IMR-90 (cell line): Measurements from ENCODE around the gene CNTNAP3B.
"Not testable (repeated sequence)": the region's sequence is repeated elsewhere in the genome, so short reads cannot be mapped to it uniquely, and the experiment has no call there.

ENCODE experiments used
- FOS ChIP-seq: fragments of 150-350 bp; IDR thresholded peaks from 2 replicates; pipeline ENCODE4 v1.6.1; 2016; ENCODE audit warnings: low read depth, low read length
- TF ChIP-seq, protein P1 (sequence below): conservative IDR thresholded peaks from 2 replicates; pipeline ENCODE4 v1.5.1; 2012; ENCODE audit warnings: mild to moderate bottlenecking, low read depth, low read length, improper control_type of control experiment

DNA sequence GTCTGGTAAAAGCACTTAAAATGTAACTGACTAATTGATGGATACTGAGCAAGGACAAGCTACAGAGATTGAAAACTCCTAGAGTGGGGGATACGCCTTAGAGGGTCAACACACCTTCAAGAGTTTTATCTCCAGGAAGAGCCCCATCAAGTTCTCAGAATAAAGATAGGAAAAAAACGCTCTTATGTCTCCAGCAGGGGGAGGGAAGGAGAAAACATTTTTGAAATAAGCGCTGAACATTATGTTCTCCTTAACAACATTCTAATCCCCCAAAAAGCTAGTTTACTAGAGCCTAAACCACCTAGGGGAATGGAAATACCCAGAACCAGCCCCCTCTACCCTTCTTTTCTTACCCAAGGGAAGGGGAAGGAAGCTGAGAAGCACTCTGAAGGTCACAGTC lies 187.5 kb downstream of the CNTNAP3B start:
- TF ChIP-seq FOS = not testable (repeated sequence)
- TF ChIP-seq, protein P1, sequence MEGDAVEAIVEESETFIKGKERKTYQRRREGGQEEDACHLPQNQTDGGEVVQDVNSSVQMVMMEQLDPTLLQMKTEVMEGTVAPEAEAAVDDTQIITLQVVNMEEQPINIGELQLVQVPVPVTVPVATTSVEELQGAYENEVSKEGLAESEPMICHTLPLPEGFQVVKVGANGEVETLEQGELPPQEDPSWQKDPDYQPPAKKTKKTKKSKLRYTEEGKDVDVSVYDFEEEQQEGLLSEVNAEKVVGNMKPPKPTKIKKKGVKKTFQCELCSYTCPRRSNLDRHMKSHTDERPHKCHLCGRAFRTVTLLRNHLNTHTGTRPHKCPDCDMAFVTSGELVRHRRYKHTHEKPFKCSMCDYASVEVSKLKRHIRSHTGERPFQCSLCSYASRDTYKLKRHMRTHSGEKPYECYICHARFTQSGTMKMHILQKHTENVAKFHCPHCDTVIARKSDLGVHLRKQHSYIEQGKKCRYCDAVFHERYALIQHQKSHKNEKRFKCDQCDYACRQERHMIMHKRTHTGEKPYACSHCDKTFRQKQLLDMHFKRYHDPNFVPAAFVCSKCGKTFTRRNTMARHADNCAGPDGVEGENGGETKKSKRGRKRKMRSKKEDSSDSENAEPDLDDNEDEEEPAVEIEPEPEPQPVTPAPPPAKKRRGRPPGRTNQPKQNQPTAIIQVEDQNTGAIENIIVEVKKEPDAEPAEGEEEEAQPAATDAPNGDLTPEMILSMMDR = not testable (repeated sequence)
